OCI-LY1 (cell line): Measurements from ENCODE around the gene MED13L.

Experiments used
- EZH2 ChIP-seq: fragments of 200-600 bp; sonication (generic), shearing (Covaris generic); IDR thresholded peaks from 2 replicates; pipeline ENCODE4 v1.8.0; 2017; ENCODE audit warnings: borderline replicate concordance, mixed run types, mild to moderate bottlenecking, antibody characterized with exemption, low read length, moderate library complexity, mixed read lengths
- TF ChIP-seq, protein P1 (sequence below): fragments of 200-600 bp; sonication (generic), shearing (Covaris generic); IDR thresholded peaks from 2 replicates; pipeline ENCODE4 v1.5.1; 2017; ENCODE audit warnings: mild to moderate bottlenecking, antibody characterized with exemption, low read length, moderate library complexity, mixed read lengths

DNA sequence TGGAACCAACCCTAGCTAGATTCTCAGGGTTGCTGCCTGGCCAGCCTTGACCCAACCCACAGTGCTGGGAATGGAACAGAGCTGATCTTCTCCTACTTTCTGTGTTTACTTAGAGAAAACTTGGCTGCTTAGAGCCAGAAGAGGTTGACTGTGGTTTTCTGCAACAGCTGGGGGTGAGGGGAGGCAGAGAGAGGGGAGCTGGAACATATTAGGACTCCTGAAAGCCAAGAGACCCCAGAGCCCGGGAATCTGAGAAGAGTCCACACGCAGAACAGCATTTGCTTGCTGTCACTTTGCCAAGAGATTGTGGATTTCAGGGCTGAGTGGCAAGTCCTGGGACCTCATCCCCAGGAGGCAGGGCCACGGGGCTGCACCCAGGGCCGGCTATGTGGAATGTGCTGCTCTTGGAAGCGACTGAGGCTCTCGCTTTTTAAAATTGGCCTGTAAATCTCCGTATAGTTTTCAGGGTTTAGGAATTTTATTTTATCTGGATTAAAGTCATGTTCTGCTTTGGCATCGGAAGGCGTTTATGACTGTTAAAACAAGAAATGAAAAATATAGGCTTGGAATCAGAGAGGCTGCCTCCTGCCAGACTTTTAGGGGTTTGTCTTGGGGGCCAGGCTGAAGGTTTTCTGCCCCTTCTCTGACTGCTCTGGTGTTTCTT lies 22.3 kb upstream of the MED13L start:
- TF ChIP-seq, protein P1, sequence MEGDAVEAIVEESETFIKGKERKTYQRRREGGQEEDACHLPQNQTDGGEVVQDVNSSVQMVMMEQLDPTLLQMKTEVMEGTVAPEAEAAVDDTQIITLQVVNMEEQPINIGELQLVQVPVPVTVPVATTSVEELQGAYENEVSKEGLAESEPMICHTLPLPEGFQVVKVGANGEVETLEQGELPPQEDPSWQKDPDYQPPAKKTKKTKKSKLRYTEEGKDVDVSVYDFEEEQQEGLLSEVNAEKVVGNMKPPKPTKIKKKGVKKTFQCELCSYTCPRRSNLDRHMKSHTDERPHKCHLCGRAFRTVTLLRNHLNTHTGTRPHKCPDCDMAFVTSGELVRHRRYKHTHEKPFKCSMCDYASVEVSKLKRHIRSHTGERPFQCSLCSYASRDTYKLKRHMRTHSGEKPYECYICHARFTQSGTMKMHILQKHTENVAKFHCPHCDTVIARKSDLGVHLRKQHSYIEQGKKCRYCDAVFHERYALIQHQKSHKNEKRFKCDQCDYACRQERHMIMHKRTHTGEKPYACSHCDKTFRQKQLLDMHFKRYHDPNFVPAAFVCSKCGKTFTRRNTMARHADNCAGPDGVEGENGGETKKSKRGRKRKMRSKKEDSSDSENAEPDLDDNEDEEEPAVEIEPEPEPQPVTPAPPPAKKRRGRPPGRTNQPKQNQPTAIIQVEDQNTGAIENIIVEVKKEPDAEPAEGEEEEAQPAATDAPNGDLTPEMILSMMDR: no peak
- no peak for TF ChIP-seq EZH2
